Right cardiac atrium (tissue), 5 donors: ENCODE data around the gene NDUFS7. TPM values are rescaled to one million over a fixed set of nuclear protein-coding genes. Genes with fewer than 3 reads are reported as not detected.

Experiments
- ATAC-seq, 2 donors: fragments of 200-7000 bp; cut with Tn5 transposase; one replicate each; pipeline versions ENCODE4 v1.8.0 to v1.9.1; 2020; ENCODE audit warnings: moderate library complexity in 2 of 2, mild to moderate bottlenecking in 1 of 2
- DNase-seq, 3 donors: peaks; one replicate each; pipeline ENCODE4 v3.0.0-alpha.2; 2020
- H3K27ac ChIP-seq: one replicate; pipeline ENCODE4 v1.5.1; 2013; ENCODE audit warnings: mild to moderate bottlenecking, low read length, control low read depth, moderate library complexity
- H3K27me3 ChIP-seq: one replicate; pipeline ENCODE4 v1.6.1; 2013; ENCODE audit not compliant: control insufficient read depth, insufficient read depth
- H3K4me1 ChIP-seq: one replicate; pipeline ENCODE4 v1.6.1; 2013; ENCODE audit warnings: low read length; ENCODE audit not compliant: control insufficient read depth, insufficient read depth
- H3K4me3 ChIP-seq: one replicate; pipeline ENCODE4 v1.5.1; 2013; ENCODE audit warnings: low read length, control low read depth
- H3K9me3 ChIP-seq: one replicate; pipeline ENCODE4 v1.6.1; 2013; ENCODE audit warnings: low read length; ENCODE audit not compliant: control insufficient read depth
- WGBS: extraction: QIAGEN DNeasy Blood & Tissue Kit; methylation state at CpG from one replicate; pipeline ENCODE4 v1.1.7; 2013; 5-methylcytosine and 5-hydroxymethylcytosine counted together
- intact Hi-C, 4 donors: fragments of 100-400 bp; cut with DNase I; formaldehyde crosslinking; loops; one replicate each; pipeline versions ENCODE4 v1.11.0 to v1.14.0; 2022 to 2023
- polyA plus RNA-seq: library from polyadenylated mRNA; stranded (reverse); fragments of 200-250 nt; gene quantifications from one replicate; pipeline ENCODE4 v1.2.3, GENCODE V29; 2013
- total RNA-seq, 4 donors: library from RNA; stranded (reverse); fragmentation: NEBNext Ultra II Directional; extraction: Animal tissue kit (Norgen Biotek cat#: 25700); gene quantifications; one replicate each; pipeline ENCODE4 v1.2.1, GENCODE V29; 2021
- donor health status: healthy with polysubstance abuse.
- donor health status: DM: no; HTN: yes; CAD: no.
- donor health status: DM: no; HTN: no; CAD: no.
- donor health status: DM: no; HTN: yes; CAD: no; lungs with severe emphysema.
- donor health status: DM: yes; HTN: yes; CAD: no.

The NDUFS7 gene
- total and polyA plus RNA-seq, 5 donors = 209 to 437 (median 281) TPM

- no peak overlapping the region for H3K4me3 ChIP-seq
- 81% methylated on average over 52 of the region's 52 CpGs for WGBS
- peak in 1 of 3 donors; percentile 62 for DNase-seq
- peaks cover 6% of the 10 kb centered on the region for H3K4me1 ChIP-seq
- H3K27me3 ChIP-seq = no peaks in the 10 kb centered on the region
- intact Hi-C loops = no loop called here
- peak in 1 of 2 donors; percentile 0 for ATAC-seq
- H3K9me3 ChIP-seq = no peaks in the 10 kb centered on the region
- H3K27ac ChIP-seq = no peak overlapping the region
Measured at GRCh38 chr19:1395194-1396018, 11.7 kb downstream of the NDUFS7 start.

DNA sequence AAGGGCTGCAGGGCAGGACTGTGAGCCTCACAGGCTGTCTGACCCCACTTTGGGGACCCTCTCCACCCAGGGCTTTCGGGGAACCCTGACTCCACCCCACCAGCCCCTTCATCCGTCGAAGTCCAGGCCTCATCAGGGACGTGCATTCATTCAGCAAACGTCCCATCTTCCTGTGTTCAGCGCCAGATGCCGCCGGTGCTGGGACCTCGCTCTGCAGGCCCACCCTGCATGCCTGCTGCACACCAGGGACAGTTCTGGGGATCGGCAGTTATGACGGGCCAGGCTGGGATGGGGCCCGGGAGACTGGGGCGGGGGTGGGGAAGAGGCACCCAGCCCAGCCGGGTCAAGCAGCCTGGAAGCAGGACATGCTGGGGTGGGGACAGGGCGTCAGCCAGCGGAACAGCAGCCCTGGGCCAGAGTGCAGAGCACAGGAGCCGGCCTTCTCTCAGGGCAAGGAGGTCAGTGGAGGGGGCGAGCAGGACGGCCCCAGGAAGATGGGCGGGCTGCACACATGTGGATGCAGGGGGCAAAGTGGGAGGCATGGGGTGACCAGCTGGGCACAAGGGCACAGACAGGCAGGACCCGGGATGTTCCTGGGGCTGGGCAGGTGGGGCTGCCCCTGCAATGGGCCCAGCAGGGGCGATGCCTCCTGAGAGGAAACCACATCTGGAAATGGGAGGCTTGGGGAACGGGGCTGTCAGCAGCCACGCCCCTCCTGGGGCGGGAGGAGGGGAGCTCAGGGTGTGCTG, 12.5 kb downstream of the NDUFS7 start:
- Histone ChIP-seq H3K4me1 (peaks cover 6% of the 10 kb centered on the region), H3K4me3 (no peak overlapping the region), H3K27me3 (no peaks in the 10 kb centered on the region), H3K27ac (no peak overlapping the region), H3K9me3 (no peaks in the 10 kb centered on the region)
- WGBS = 32% methylated on average over 25 of the region's 25 CpGs
- intact Hi-C loops = no loop called here
- DNase-seq (peak; percentile 44 to 80 (median 77)), ATAC-seq (peak; percentile 23 to 29)

GRCh38 chr19:1396768-1397679, 13.3 kb downstream of the NDUFS7 start:
- no peak overlapping the region for H3K4me3 ChIP-seq
- DNase-seq (peak in 1 of 3 donors; percentile 49), ATAC-seq (no peak)
- intact Hi-C loops = no loop called here
- WGBS = 70% methylated on average over 42 of the region's 42 CpGs
- peaks cover 6% of the 10 kb centered on the region for H3K4me1 ChIP-seq
- no peaks in the 10 kb centered on the region for H3K9me3 ChIP-seq
- H3K27ac ChIP-seq = no peak overlapping the region
- H3K27me3 ChIP-seq = no peaks in the 10 kb centered on the region

GRCh38 chr19:1397838-1398237, 14.1 kb downstream of the NDUFS7 start:
- DNase-seq (no peak), ATAC-seq (no peak)
- Histone ChIP-seq H3K4me1 (peaks cover 6% of the 10 kb centered on the region), H3K27me3 (no peaks in the 10 kb centered on the region), H3K9me3 (no peaks in the 10 kb centered on the region), H3K27ac (no peak overlapping the region), H3K4me3 (no peak overlapping the region)
- intact Hi-C loops = no loop called here
- WGBS = 94% methylated on average over 9 of the region's 9 CpGs

GRCh38 chr19:1399079-1399478, 15.4 kb downstream of the NDUFS7 start:
- intact Hi-C loops = no loop called here
- H3K27ac ChIP-seq = no peak overlapping the region
- peaks cover 6% of the 10 kb centered on the region for H3K4me1 ChIP-seq
- H3K9me3 ChIP-seq = no peaks in the 10 kb centered on the region
- no peak overlapping the region for H3K4me3 ChIP-seq
- 88% methylated on average over 19 of the region's 19 CpGs for WGBS
- no peak for ATAC-seq
- DNase-seq = no peak
- H3K27me3 ChIP-seq = no peaks in the 10 kb centered on the region

- no peaks in the 10 kb centered on the region for H3K9me3 ChIP-seq
- H3K27me3 ChIP-seq = no peaks in the 10 kb centered on the region
- intact Hi-C loops = no loop called here
- peak in 1 of 3 donors; percentile 54 for DNase-seq
- H3K4me1 ChIP-seq = peaks cover 6% of the 10 kb centered on the region
- no peak overlapping the region for H3K27ac ChIP-seq
- no peak overlapping the region for H3K4me3 ChIP-seq
- WGBS = 92% methylated on average over 15 of the region's 15 CpGs
- ATAC-seq = peak in 1 of 2 donors; percentile 1
Measured at GRCh38 chr19:1399745-1400144, 16.0 kb downstream of the NDUFS7 start.

- peaks cover 6% of the 10 kb centered on the region for H3K4me1 ChIP-seq
- intact Hi-C loops = no loop called here
- 23% methylated on average over 36 of the region's 36 CpGs for WGBS
- no peaks in the 10 kb centered on the region for H3K27me3 ChIP-seq
- ATAC-seq (peak; percentile 65 to 66), DNase-seq (peak; percentile 66 to 86 (median 86))
- H3K27ac ChIP-seq = peak overlapping the region; percentile 61
- H3K4me3 ChIP-seq = peak overlapping the region; percentile 64
- H3K9me3 ChIP-seq = no peaks in the 10 kb centered on the region
Measured at GRCh38 chr19:1400281-1401137, 16.8 kb downstream of the NDUFS7 start.

GRCh38 chr19:1401138-1401888, 17.6 kb downstream of the NDUFS7 start, which contains the start of gene GAMT:
Gene GAMT, minus strand, starts transcription at chr19:1401542. Its CDS starts 66 bp downstream, at chr19:1401476.
- 1% methylated on average over 87 of the region's 87 CpGs for WGBS
- Histone ChIP-seq H3K27ac (peak within 1 kb of the TSS; percentile 61), H3K4me3 (peak within 1 kb of the TSS; percentile 64), H3K9me3 (no peaks in the 10 kb centered on the region), H3K4me1 (peaks cover 5% of the 10 kb centered on the region), H3K27me3 (no peaks in the 10 kb centered on the region)
- DNase-seq (peak; percentile 48 to 85 (median 82)), ATAC-seq (peak; percentile 47 to 65)
- intact Hi-C loops = no loop called here

DNA sequence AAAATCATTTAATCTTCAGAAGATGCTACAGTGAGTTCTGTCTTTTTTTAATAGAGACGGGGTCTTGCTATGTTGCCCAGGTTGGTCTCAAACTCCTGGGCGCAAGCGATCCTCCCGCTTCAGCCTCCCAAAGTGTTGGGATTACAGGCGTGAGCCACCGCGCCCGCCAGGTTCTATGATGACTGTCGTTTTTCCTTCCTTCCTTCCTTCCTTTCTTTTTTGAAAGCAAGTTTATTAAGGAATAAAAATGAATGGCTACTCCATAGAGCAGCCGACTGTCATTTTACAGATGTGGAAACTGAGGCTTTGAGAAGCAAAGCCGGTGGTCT, 18.1 kb downstream of the NDUFS7 start:
- ATAC-seq (no peak), DNase-seq (no peak)
- Histone ChIP-seq H3K4me3 (no peak overlapping the region), H3K27ac (no peak overlapping the region), H3K4me1 (peaks cover 3% of the 10 kb centered on the region), H3K27me3 (no peaks in the 10 kb centered on the region), H3K9me3 (no peaks in the 10 kb centered on the region)
- 49% methylated on average over 11 of the region's 11 CpGs for WGBS
- intact Hi-C loops = no loop called here
